Testis (tissue), 2 donors: ENCODE results near the gene LRRC49.

Source experiments
- CTCF ChIP-seq, 3 experiments: fragments of 450-650 bp in 2 of 3; fragments of 200-600 bp in 1 of 3; sonication (generic) in 1 of 3; IDR thresholded peaks; one replicate each; pipeline ENCODE4 v1.5.1; 2016 to 2019; ENCODE audit warnings: antibody characterized with exemption in 3 of 3, mild to moderate bottlenecking in 2 of 3, moderate library complexity in 1 of 3
- POLR2A ChIP-seq: fragments of 450-650 bp; IDR thresholded peaks from one replicate; pipeline ENCODE4 v1.6.1; 2017; ENCODE audit warnings: antibody characterized with exemption, mild to moderate bottlenecking, moderate library complexity

- TF ChIP-seq POLR2A (no peak), CTCF (IDR thresholded peaks at IDR 0.05) (no peak)
These were observed 162.8 kb downstream of the LRRC49 start for GRCh38 chr15:71055461-71055860.
